ENCODE results near the gene TMPRSS6.

The TMPRSS6 gene

DNA sequence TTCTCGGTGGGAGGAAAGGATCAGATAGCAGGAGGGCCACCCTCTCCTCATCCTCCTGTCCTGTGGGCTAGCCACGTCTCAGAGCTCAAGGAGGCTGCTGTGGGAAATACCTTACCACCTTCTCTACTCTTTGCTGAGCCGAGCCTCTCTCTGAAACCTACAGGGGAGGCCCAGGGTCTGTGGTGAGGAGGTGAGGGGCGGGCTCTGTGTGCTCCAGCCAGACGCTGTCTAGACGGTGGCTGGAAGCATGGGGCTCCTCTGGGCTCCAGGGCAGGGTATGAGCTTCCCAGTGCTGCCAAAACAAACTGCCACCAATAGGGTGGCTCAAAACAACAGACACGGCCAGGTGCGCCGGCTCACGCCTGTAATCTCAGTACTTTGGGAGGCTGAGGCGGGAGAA is 5.5 kb upstream of the TMPRSS6 start:
- no peak for DNase-seq

DNA sequence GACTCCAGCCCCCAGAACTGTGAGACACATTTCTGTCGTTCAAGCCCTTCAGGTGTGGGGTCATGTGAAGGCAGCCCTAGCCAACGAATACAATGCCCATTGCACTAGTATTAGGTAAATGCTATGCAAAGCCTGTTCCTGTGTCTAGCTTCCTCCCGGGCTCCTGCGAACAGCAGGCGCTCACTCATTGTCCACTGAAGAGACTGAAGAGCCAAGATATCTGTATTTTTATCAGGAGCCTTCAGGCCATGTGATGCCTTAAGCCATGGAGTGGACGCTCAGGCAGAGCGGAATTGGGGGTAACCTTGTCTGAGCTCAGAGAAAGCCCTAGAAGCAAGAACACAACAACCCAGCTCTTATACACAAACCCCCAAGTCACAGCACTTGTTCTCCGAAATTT is 4.2 kb upstream of the TMPRSS6 start:
- DNase-seq, result no peak

DNA sequence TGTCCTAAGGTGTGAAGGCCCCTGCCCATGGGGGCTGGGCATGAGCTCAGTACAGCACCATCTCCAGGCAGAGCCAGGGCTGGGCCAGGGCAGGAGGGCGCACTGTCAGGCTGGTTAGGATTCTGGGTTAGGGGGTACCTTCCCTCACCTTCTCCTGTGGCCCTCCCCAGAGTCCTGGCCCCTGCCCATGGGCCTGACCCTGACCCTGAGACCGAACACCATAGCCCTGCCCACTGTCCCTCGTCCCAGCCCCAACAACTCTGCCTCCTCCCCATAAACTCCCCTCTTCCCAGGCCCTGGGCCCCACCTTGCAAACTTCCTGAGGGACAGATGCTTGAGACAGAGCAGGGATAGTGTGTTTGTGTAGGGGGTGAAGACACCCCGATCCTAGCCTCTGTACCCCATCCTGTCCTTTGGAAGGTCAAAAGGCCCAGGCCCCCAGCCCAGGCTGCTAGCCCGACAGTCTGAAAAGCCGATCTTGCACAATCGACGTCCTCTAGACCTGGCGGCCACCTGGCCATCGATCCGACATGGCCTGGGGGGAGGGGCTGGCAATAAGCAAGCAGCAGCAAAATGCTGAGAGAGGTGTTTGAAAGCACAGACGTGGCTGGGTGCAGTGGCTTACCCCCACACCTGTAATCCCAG is 2.7 kb upstream of the TMPRSS6 start:
- no peak for DNase-seq

DNA sequence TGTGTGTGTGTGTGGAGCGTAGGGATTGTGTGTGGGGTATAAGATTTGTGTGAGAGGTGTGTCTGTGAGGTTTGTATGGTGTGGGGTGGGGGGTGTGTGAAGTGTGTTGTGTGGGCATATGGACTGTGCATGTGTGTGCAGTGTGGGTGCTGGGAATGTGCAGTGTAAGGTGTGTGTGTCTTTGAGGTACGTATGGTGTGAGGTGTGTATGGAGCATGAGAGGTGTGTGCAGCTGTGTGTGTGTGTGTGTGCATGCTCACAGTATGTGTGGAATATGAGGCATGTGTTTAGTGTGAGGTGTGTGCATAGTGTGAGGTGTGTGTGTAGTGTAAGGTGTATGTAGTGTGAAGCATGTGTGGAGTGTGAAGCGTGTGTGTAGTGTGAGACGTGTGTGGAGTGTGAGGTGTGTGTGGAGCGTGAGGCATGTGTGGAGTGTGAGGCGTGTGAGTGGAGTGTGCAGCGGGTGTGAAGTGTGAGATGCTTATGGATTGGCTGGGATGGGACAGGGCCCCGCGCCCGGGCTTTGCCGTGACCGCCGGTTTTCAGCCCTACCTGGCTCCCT is 1.7 kb upstream of the TMPRSS6 start:
- no peak for DNase-seq

DNA sequence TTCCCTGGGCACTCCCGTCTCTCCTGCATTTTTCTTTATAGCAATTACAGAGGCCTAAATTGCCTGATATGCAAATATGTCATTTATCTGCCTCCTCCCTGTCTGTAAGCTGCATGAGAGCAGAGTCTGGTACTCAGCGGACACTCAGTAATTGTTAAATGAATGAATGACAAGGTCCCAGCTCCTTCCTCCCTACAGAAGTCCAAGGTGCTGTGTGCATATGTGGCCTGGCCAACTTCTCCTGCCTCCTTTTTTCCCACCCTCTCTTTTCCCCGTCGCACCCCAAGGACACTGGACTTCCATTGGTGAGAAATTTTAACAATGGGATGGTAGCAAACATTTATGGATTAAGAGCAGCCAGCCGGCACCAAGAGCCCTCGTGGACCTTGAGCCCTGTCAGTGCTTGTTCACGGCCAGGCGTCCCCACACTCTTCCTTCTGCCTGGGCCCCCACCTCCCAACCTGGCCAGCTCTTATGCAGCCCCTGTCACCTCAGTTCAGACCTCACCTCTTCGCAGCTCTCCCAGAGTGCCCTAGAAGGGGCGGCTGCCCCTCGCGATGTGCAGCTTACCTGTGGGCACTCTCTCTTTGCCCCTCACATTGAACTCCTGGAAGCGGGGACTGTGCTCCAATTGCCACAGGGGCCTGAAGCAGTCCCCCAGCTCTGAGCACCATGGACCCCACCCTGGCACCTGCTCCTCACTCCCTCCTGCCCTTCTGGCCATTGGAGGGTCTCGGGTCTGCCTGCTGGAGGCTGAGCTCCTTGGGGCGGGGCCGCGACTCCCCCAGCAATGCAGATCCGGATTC is 1.5 kb downstream of the TMPRSS6 start:
- no peak for DNase-seq

DNA sequence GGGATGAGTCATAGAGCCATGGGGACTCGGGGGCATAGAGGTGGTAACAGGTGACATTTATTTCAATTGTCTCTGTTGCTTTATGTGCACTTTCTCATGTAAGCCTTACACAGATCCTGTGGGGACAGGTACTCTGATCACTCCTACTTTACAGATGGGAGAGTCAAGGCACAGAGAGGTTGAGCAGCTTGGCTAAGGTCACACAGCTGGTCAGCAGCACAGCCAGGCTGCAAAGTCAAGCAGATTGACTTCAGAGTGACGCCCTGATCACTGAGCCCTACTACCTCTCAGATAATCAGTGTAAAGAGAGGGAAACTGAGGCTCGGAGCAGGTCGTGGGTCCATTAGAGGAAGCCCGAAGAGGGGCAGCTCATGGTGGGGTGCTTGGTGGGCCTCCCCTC is 3.5 kb downstream of the TMPRSS6 start:
- DNase-seq, result no peak

DNA sequence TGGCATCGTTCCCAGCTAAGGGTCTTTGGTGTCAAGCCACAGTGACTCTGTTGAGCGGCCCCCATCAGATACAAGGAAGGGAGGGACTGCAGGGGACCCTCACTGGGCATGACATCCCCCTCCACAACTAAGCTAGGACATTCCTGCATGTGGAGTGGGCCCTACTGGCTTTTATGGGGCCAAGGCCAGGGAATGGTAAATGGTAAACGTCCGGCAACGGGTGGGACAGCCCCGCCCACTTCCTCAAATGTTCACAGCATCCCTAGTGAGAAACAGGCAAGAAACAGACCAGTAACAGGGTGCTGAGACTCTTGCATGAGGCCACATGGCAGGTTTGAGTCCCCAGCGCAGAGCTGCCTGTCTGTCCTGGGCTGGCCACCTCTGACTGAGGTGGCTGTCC is 4.4 kb downstream of the TMPRSS6 start:
- DNase-seq, result no peak

DNA sequence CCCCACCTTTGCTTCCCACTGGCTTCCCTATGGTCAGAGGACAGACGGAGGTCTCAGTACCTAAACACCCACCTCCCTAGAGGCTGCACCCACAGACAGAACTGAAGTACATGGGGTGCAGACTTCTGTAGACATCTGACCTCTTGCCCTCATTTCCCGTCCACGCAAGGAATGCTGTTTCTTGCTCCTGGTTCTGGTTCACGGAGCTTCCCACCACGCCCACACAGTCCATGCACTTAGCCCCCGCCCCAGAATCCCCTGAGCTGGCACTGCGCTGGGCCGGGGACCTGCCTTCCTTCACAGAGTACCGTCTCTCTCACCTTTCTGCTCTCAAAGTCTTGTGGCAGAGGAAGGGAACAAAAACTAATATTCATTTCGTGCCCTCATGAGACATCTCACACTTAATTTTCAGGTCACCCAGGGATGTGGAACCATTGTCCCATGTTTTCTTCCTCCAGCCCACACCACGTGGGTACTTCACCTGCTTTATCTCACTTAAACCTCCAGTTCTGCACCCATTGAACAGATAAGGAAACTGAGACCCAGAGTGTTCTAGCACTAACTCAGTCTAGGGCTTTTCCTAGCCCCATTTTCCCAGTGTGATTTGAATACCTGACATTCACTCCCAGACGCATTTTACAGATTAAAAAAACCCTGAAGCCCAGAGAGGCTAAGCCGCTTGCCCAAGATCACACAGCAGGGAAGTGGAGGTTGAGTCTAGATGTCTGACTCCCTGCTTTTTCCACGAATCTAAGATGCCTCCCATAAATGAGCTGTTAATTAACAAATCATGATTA is 5.7 kb downstream of the TMPRSS6 start:
- DNase-seq, result no peak

DNA sequence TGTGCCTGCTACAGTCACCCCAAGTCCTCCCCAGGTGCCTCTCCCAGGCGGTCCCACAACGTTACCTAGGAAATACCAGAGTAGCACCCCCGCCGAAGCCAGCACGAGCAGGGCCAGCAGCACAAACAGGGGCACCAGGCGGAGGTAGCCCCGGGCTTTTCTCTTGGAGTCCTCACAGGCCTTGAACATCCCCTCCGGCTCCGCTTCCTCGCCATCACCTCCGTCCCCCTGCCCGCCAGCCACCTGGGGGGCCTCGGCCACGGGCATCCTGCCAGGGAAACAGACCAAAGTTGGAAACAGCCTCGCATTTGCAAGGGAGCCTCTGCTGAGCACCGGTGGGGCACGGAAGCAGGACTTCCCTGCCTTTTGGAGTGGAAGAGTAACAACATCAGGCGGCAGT is 6.4 kb downstream of the TMPRSS6 start:
- no peak for DNase-seq

DNA sequence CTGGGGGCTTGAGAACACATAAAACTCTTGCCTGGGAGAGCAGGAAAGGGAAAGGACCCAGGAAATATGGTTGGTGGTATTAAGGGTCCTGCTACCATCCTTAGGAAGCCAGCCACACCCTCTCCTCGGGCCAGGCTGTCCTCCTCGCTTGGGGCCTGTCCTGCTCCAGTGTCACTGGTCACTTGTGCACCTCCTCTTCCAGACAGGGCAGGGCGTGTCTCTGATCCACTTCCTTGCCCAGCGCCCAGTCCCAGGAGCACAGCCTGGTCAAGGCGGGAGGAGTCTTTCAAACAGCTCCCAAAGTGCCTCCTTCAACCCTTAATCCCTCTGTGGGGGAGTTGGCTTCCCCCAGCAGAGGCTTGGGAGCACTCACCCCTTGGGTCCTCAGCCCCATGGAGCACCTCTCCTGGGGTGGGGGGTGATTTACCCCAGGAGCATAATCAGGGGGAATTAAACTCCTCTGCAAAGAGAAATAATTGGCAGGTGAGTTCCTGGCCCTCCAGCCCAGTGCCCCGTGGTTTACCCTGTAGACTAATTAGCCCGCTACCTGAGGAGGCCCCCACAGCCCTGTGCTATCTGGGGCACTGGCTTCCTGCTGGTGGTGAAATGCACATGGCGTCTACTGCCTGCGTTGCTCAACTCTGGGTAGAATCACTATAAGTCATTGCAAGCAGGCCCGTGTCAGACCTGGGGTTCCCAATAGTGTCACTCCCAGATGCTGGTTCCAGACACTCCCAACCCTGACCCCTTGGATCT is 8.0 kb downstream of the TMPRSS6 start:
- DNase-seq, result no peak

DNA sequence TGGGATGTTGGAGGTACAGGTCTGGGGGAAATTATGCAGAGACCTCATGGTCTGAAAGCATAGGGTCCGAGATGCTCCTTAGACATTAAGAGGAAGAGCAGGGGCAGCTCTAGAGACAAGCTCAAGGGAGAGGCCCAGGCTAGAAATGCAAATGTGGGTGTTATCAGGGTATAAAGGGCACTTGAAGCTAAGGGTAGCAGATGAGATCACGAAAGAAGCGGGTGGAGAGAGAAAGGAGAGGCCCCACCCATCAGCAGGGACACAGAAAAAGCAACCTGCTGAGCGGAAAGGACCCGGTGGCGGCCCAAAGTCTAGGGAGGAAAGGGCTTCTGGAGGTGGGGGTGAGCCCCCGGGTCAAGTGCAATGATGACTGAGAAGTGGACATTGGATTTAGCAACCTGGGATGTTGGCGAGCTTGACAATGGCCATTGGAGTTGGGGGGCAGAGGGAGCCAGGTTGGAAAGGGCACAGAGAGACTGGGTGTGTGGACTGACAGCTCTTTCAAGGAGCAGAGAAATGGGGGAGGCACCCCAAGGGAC is 8.9 kb downstream of the TMPRSS6 start:
- no peak for DNase-seq

DNA sequence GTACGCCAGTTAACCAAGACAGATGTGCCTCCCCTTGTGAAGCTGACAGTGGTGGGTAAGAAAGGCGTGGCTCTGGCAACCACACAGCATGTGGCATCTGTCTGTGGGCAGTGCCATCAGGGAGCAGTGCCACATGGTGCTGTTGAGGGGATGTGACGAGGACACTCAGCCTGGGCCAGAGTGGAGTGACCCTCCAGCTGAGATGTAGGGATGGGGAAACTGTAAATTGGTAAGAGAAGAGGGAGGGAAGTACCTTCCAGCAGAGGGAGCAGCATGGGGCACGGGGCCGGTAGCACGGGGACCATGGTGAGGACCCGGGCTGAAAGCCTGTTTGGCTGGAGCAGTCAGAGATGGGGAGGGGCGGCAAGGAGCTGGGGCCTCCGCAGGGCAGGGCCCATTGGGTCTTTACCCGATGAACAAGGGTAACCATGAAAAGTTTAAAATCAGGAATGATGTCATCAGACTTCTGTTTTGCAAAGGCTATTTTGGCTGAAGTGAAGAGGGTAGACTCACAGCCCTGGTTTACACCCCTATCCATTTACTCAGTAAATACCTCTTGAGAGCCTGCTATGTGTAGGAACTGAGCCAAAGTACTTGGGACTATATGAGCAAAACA is 10.4 kb downstream of the TMPRSS6 start:
- DNase-seq, result no peak

DNA sequence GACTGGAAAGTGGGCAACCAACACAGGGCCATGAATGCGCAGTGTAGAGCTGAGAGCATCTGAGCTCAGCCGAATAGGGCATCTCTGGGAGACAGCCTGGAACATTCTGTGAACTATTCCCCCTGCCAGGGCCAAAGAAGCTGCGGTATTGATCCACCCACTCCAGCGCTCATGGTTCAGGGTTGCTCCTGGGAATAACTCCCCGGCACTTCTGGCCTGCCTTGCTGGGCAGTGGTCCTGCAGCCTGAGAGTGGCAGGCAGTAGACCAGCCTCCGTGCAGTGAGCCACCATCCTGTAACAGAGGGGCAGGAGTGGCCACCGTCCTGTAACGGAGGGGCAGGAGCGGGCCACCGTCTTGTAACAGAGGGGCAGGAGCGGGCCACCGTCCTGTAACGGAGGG is 12.2 kb downstream of the TMPRSS6 start:
- no peak for DNase-seq

DNA sequence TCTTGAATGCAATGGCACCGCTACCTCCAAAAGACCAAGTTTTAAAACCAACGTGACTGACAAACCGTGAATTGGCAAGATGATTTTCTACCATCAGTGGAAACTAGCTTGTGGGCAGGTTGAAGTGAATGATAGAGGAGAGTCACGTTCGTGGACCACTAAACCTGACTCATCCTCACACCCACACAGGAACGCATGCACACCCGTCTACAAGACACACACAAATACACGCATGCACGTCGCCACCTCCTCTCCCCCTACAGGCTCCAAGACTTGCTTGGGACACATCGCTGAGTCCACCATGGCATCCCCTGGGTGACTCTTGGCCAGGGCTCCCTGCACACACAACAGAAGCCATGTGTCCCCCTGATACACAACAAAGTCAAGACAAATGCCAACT is 14.4 kb downstream of the TMPRSS6 start:
- no peak for DNase-seq

DNA sequence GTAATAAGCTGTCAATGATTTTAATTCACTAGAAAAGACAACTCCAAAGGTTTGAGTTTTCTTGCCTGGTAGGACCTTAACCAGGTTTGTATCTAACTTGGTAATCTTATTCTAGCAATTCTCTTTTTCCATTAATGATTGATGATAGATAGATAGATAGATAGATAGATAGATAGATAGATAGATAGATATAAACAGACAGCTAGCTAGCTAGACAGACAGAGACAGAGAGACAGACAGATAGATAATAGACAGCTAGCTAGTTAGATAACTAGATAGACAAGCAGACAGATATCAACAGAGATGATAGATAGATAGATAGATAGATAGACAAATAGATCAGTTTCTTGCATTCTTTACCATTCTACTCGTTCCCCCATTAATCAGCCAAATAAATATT is 15.3 kb downstream of the TMPRSS6 start:
- no peak for DNase-seq

DNA sequence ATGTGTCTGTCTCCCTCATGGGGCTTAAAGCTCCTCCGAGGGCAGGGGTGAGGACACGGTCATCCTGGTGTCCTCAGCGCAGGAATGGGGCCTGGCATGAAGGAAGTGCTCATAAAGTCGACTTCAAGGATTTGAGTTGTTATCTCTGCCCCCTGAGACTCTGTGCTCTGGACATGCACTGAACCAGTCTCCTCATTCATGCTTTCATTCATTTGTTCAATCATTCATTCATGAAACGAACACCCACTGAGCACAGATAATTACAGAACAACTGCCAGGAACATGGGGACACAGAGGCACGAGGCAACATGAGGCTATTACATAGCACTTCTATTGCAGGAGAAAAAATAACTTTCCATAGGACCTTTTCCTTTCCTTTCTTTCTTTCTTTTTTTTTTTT is 16.5 kb downstream of the TMPRSS6 start:
- DNase-seq, result no peak

DNA sequence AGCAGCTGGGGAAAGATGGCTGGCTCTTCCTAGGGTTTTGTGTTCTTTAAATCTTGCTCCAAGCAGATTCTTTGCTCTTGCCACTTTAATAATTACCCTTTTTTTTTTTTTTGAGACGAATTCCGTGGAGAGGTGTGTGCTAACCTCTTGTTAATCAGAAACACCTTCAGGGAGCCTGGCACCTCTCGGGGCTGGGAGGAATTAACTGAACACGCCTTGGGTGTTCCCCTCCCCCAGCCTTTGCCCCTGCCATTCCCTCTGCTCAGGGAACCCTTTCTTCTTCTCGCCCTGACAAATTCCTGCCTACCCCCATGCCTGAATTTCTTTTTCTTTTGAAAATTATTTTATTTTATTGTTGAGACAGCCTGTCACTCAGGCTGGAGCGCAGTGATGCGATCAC is 17.5 kb downstream of the TMPRSS6 start:
- no peak for DNase-seq

DNA sequence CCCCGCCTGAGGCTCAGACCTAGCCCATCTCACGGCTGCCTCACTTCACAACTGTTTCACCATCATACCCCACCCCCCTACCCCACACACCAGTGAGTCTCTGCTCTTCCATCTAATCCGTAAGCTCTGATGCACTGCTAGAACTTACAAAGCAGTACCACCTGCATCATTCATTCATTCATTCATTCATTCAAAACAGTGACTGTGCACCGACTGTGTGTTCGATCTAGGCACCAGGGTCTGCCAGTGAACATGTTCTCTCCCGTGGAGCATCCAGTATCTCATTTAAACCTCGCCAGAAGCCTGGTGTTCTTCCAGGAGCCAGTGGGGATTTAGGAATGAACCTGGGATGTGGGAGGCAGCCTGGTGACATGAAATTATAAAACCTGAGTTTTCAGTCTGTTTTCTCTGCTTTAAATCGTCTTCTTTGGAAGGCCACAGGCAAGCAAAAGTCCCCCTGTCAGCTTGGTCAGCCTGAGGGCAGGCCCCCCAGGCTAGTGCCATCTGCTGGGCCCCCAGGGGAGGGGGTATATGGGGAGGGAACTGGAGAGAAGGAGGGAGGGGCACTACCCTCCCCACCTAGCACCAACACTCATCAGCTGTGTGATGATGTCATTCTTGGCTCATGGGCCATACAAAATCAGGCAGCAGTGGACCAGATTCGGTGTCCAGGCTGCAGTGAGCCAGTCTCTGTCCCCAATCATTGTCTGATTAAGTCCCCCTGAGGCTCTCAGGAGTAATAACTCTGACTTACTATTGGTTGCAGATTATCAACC is 18.4 kb downstream of the TMPRSS6 start:
- DNase-seq, result no peak

DNA sequence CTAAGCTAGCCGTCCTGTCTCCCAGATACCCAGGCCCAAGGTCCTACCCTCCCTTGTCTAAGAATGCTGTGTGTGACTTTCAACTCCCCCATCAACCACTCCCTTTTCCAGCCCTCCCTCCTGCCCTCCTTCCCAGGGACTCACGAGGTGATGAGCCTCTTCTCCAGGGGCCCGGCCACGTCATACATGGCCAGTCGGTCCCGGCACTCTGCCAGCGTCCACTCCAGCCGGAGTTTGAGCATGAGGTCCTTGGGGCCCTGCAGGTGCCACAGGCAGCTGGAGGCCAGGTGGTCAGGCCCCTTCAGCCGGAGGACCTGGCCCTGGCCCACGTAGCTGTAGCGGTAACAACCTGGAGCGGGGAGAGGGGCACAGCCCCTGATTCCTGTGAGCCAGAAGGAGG is 20.1 kb downstream of the TMPRSS6 start:
- no peak for DNase-seq

DNA sequence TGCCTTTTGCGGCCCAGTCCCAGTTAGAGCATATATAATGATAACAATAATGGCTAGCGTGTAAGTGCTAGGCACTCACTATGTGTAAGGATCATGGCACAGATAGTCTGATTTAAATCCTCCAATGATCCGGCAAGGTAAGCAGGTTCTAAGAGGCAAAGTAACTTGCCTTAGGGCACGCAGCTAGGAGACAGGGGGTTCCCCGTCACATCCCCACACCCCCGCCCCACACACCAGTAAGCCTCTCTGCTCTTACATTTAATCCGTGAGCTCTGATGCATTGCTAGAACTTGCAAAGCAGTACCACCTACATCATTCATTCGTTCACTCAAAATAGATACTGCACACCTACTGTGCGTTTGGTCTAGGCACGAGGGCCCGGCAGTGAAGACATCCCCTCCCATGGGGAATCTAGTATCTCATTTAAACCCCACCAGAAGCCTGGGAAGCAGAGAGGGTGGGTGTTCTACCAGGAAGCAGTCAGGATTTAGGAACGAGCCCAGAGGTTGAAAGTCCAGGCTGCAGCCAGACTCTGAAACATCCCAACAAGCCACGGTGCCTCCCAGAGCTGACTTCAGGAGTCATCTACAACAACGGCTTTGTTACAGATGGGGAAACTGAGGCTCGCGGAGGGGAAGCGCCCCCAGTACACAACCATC is 20.6 kb downstream of the TMPRSS6 start:
- DNase-seq, result no peak

Measured in fibroblast of skin of back (primary cell).